Stimulated activated CD8-positive, alpha-beta memory T cell treated with anti-CD3 and anti-CD28 coated beads, Interleukin-7, amount 100 ng/mL, for 4 hours (primary cell): ENCODE results near the gene FOXRED2.

Experiments used
- DNase-seq, 2 donors: peaks; one replicate each; pipeline ENCODE4 v3.0.0-alpha.2; 2020; ENCODE audit warnings: low read depth in 2 of 2

FOXRED2 gene

GRCh38 chr22:36514766-36515165 lies 7.9 kb upstream of the FOXRED2 start:
- no peak for DNase-seq

GRCh38 chr22:36512991-36513390 lies 6.2 kb upstream of the FOXRED2 start:
- no peak for DNase-seq

- no peak for DNase-seq
Observed at GRCh38 chr22:36512333-36512732, 5.5 kb upstream of the FOXRED2 start.

- DNase-seq, result no peak
Observed at GRCh38 chr22:36510966-36511881, 4.4 kb upstream of the FOXRED2 start.

- no peak for DNase-seq
Observed at GRCh38 chr22:36510384-36510783, 3.5 kb upstream of the FOXRED2 start.

- DNase-seq, result no peak
Observed at GRCh38 chr22:36507518-36508010, 724 bp upstream of the FOXRED2 start.

- no peak for DNase-seq
Observed at GRCh38 chr22:36505998-36506635, 723 bp downstream of the FOXRED2 start.

- DNase-seq, result no peak
Observed at GRCh38 chr22:36497910-36498665, 8.8 kb downstream of the FOXRED2 start.

GRCh38 chr22:36493690-36494110 lies 13.1 kb downstream of the FOXRED2 start:
- no peak for DNase-seq

- DNase-seq, result no peak
Observed at GRCh38 chr22:36492109-36492508, 14.7 kb downstream of the FOXRED2 start.

GRCh38 chr22:36491155-36491554 lies 15.7 kb downstream of the FOXRED2 start:
- DNase-seq, result no peak

GRCh38 chr22:36486619-36487384 lies 20.0 kb downstream of the FOXRED2 start:
- DNase-seq, result peak; percentile 42 to 54

- peak; percentile 89 to 93 for DNase-seq
Observed at GRCh38 chr22:36481393-36482168, 25.3 kb downstream of the FOXRED2 start, which contains the start of gene TXN2. Gene TXN2, minus strand, starts transcription at chr22:36481640. Its CDS starts 803 bp downstream, at chr22:36480837.

GRCh38 chr22:36480941-36481392 lies 25.9 kb downstream of the FOXRED2 start:
- DNase-seq, result no peak

GRCh38 chr22:36478966-36479365 lies 27.9 kb downstream of the FOXRED2 start:
- no peak for DNase-seq

- no peak for DNase-seq
Observed at GRCh38 chr22:36475341-36475740, 31.5 kb downstream of the FOXRED2 start.

GRCh38 chr22:36472689-36473088 lies 34.2 kb downstream of the FOXRED2 start:
- DNase-seq, result no peak

GRCh38 chr22:36471341-36471821 lies 35.5 kb downstream of the FOXRED2 start:
- no peak for DNase-seq

- no peak for DNase-seq
Observed at GRCh38 chr22:36470994-36471331, 35.9 kb downstream of the FOXRED2 start.
